Esophagus squamous epithelium (tissue), 4 donors: ENCODE results near the gene DEPDC1.

Source experiments
- CTCF ChIP-seq, 6 experiments: fragments of 450-650 bp in 4 of 6; fragments of 200-600 bp in 2 of 6; sonication (generic) in 2 of 6; IDR thresholded peaks; one replicate each; pipeline ENCODE4 v1.5.1; 2016 to 2019; ENCODE audit warnings: antibody characterized with exemption in 6 of 6, mild to moderate bottlenecking in 4 of 6, moderate library complexity in 4 of 6
- POLR2A ChIP-seq, 4 donors: fragments of 450-650 bp; IDR thresholded peaks; one replicate each; pipeline ENCODE4 v1.6.1; 2017; ENCODE audit warnings: antibody characterized with exemption in 4 of 4, mild to moderate bottlenecking in 4 of 4, moderate library complexity in 3 of 4

- TF ChIP-seq POLR2A (IDR thresholded peaks at IDR 0.05) (no peak), CTCF (IDR thresholded peaks at IDR 0.05) (no peak)
Observed at GRCh38 chr1:68484618-68485017, 12.3 kb downstream of the DEPDC1 start.
